NCI-H82 (cell line): ENCODE measurements around the gene ELAVL3.
"Not testable (repeated sequence)": the region's sequence is repeated elsewhere in the genome, so short reads cannot be mapped to it uniquely, and the experiment has no call there.

Source experiments
- DNase-seq: peaks from one replicate; lab custom pipeline; 2025; lab: John Stamatoyannopoulos, UW

ELAVL3 gene

DNA sequence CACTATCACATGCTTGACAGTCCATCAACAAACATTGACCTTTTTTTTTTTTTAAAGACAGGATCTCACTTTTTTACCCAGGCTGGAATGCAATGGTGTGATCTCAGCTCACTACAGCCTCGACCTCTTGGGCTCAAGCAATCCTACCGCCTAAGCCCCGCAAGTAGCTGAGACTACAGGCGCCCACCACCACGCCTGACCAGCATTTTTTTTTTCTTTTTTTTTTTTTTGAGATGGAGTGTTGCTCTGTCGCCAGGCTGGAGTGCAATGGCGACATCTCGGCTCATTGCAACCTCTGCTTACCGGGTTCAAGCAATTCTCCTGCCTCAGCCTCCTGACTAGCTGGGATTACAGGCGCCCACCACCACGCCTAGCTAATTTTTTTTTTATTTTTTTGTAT, 21.9 kb downstream of the ELAVL3 start:
- DNase-seq = not testable (repeated sequence)

DNA sequence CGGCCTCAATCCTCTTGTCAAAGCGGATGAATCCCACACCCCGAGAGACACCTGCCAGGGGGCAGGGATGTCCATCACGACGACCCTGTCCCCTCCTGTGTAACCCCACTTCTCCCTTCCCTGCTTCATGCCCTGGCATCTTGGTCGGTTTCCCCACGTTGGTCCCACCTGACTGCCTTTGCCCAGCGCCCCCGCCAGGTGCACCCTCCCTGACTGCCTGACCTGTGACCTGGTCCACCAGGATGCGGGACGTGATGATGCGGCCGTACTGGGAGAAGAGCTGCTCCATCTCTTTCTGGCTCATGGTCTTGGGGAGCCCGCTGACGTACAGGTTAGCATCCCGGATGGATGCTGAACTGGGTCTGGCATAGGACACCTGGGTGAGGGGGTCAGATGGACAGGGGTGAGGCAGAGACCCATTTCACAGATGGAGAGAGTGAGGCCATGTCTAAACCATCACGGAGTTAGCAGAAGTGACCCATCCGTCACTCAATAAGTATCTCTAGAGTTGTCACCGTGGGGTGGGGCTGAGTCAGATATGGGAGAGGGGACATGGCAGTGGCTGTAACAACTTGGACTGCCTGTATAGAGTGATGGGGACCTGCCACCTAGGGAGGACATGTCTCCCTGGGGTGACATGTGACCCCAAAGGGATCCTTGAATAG, 22.5 kb downstream of the ELAVL3 start:
- no peak for DNase-seq

GRCh38 chr19:11457831-11458230, 23.0 kb downstream of the ELAVL3 start:
- DNase-seq = no peak

GRCh38 chr19:11457115-11457514, 23.7 kb downstream of the ELAVL3 start:
- no peak for DNase-seq

DNA sequence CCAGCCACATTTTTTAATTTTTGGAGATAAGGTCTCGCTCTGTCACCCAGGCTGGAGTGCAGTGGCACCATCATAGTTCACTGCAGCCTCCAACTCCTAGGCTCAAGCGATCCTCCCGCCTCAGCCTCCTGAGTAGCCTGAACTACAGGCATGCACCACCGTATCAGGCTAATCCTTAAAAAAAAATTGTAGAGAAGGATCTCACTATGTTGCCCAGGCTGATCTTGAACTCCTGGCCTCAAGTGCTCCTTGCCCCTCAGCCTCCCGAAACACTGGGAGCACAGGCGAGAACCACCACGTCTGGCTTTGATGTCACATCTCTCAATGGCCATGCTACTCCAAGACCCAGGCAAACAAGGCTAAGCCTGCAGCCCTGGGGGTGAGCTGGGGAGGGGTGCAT, 24.2 kb downstream of the ELAVL3 start:
- no peak for DNase-seq

DNA sequence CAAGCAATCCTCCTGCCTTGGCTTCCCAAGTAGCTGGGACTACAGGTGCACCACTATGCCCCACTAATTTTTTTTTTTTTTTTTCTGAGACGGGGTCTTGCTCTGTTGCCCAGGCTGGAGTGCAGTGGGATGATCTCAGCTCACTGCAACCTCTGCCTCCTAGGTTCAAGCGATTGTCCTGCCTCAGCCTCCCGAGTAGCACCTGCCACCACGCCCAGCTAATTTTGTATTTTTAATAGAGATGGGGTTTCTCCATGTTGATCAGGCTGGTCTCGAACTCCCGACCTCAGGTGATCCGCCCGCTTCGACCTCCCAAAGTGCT, 25.7 kb downstream of the ELAVL3 start:
- DNase-seq = not testable (repeated sequence)

- peak; percentile 20 for DNase-seq
Measured at GRCh38 chr19:11453468-11454341, 27.1 kb downstream of the ELAVL3 start.

GRCh38 chr19:11452620-11453310, 28.1 kb downstream of the ELAVL3 start:
- no peak for DNase-seq

GRCh38 chr19:11451871-11452619, 28.8 kb downstream of the ELAVL3 start:
- DNase-seq = no peak

DNA sequence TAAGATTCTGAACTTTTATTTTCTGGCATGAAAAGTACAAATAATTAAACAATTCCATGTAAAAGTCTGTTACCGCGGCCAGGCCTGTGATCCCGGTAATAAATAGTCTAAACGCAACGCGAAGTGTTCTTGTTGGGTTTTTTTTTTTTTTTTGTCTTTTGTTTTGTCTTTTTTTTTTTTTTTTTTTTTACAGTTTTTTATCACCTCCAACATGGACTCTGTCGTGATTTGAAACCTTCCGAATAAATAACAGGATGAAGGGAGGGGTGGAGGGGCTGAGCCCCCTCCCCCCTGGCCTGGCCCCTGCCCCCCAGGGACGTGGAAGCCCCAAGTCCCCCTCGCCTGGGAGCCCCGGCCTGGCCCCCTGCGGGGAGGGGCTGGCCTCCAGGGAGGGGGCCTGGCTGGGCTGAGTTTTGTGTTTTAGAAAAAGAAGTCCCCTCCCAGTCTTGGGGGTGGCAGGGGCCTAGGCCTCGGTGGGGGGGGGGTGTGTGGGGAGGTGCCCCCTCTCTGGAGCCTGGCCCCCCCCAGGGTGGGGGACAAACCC, 29.4 kb downstream of the ELAVL3 start:
- no peak for DNase-seq

- no peak for DNase-seq
Measured at GRCh38 chr19:11450570-11451326, 30.1 kb downstream of the ELAVL3 start.

- no peak for DNase-seq
Measured at GRCh38 chr19:11448923-11449554, 31.8 kb downstream of the ELAVL3 start.

DNA sequence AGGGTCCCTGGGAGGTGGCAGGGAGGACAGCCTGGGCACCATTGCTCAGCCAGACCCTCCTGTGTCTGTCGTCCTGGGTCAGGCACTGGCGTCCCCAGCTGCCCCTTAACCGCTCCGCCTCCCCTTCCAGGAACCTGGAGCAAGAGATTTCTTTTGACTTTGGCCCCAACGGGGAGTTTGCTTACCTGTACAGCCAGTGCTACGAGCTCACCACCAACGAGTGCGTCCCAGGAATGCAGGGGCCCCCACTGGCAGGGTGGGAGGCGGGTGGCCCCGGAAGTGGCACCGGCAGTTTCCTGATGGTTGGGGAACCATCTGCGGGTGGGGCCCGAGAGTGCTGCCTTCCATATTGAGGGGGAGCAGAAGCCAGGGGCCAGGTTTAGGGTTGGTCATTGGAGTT, 32.4 kb downstream of the ELAVL3 start:
- DNase-seq = no peak

DNA sequence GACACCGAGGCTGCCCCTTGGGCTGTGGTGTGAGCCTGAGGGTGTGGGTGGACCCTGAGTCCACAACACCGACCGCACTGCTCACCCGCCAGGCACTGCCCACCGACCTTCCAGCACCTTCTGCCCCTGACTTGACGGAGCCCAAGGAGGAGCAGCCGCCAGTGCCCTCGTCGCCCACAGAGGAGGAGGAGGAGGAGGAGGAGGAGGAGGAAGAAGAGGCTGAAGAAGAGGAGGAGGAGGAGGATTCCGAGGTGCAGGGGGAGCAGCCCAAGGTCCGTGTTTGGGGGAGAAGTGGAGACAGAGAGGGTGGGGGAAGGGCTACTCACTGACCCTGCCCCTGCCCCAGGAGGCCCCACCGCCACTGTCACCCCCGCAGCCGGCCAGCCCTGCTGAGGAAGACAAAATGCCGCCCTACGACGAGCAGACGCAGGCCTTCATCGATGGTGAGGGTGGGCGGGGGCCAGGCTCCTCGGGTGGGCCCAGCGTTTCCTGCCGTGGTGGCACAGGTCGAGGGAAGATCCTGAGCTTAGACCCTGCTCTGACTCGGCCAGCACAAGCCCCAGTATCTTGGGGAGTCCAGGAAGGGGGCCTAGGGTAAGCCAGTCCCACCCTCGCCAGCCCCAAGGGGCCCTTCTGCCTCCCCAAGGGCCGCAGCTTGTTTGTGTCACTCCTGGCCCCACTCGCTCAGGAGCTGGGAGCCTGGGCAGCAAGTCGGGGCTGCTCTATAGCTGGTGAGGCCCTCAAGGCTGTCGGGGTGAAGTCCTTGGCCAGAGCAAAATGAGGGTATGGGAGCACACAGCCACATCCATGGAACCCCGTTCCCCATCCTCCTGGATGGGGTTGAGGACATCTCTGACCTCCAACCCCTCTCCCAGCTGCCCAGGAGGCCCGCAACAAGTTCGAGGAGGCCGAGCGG, 33.2 kb downstream of the ELAVL3 start:
- DNase-seq = no peak

GRCh38 chr19:11446652-11447301, 34.1 kb downstream of the ELAVL3 start:
- peak; percentile 60 for DNase-seq

DNA sequence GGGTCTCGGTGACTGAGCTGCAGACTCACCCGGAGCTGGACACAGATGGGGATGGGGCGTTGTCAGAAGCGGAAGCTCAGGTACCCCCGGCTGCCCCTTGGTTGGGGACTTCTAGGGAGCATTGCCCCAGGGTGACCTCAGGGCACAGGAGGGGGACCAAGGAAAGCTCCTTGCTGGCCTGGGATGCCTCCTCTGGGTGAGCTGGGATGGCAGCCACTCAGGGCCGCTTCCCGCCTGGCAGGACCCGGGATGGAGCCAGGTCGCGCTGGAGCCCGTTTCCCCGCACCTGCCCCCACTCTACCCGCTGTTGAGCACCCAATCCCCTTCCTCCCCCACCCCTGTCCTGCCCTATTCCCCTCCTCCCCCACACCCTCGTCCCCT, 34.6 kb downstream of the ELAVL3 start:
- DNase-seq = no peak

- no peak for DNase-seq
Measured at GRCh38 chr19:11445141-11445540, 35.7 kb downstream of the ELAVL3 start.

GRCh38 chr19:11444059-11444458, 36.8 kb downstream of the ELAVL3 start:
- DNase-seq = no peak

GRCh38 chr19:11437955-11438354, 42.9 kb downstream of the ELAVL3 start:
- no peak for DNase-seq
